ACC112 (cell line): ENCODE measurements around the gene DHRS1.

Source experiments
- H2AFZ ChIP-seq: fragments of 200-600 bp; sonication (generic); one replicate; pipeline ENCODE4 v1.6.0; 2017; ENCODE audit warnings: antibody characterized with exemption, low read length; ENCODE audit not compliant: unreplicated experiment
- H3K27ac ChIP-seq: fragments of 200-600 bp; sonication (generic); 2 replicates; pipeline ENCODE4 v1.5.1; 2014; ENCODE audit warnings: low read depth, mild to moderate bottlenecking, antibody characterized with exemption, low read length, moderate library complexity
- H3K27me3 ChIP-seq: fragments of 200-600 bp; sonication (generic); 2 replicates; pipeline ENCODE4 v1.6.1; 2014; ENCODE audit warnings: mild to moderate bottlenecking, antibody characterized with exemption, low read length, moderate library complexity, mixed read lengths; ENCODE audit not compliant: insufficient read depth
- H3K36me3 ChIP-seq: fragments of 200-600 bp; sonication (generic); 2 replicates; pipeline ENCODE4 v1.6.1; 2016; ENCODE audit warnings: mild to moderate bottlenecking, antibody characterized with exemption, low read length, moderate library complexity, mixed read lengths; ENCODE audit not compliant: insufficient read depth
- H3K4me1 ChIP-seq: fragments of 200-600 bp; sonication (generic); one replicate; pipeline ENCODE4 v1.6.1; 2016; ENCODE audit warnings: low read length, mixed read lengths; ENCODE audit not compliant: insufficient read depth, unreplicated experiment, control insufficient read depth
- H3K4me3 ChIP-seq: fragments of 200-600 bp; sonication (generic); 2 replicates; pipeline ENCODE4 v1.5.1; 2014; ENCODE audit warnings: mild to moderate bottlenecking, low read depth, low read length
- H3K79me2 ChIP-seq: fragments of 200-600 bp; sonication (generic); one replicate; pipeline ENCODE4 v1.6.0; 2016; ENCODE audit warnings: low read length; ENCODE audit not compliant: control insufficient read depth, unreplicated experiment, insufficient read depth

Gene DHRS1

DNA sequence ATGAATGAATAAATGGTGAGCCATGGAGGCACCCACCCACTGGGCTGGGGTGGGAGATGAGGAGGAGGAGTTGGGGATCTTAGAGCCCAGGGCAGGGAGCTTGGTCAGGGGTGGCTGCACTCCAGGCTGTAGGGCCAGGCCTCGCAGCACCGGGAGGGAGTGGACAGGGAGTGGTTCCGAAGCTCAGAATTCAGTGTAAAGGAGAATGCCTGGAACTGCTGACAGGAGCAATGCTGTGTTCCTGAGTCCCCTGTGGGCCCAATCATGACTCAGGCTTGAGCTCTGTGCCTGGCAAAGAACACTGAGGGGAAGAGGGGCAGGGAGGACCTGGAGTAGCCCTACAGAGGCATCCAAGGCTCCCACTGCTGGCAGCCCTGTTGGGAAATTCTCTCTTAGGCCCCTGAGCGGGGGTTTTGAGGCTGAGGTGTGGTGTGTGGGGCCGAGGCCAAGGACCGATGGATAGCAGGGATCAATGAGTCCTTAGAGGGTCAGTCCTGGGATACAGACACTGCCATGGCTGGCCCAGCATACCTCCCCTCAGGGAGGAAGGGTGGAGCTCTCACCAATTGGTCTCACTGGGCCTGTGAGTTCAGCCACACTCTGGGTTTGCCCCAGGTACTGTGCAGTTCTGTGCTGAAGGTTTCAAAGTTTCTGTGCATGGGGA is 18.7 kb downstream of the DHRS1 start:
- Histone ChIP-seq H3K4me1 (peaks cover 16% of the 10 kb centered on the region), H3K27me3 (no peaks in the 10 kb centered on the region), H2AFZ (no peak overlapping the region), H3K27ac (no peak overlapping the region), H3K36me3 (no peaks in the 10 kb centered on the region), H3K79me2 (no peaks in the 10 kb centered on the region), H3K4me3 (no peak overlapping the region)

DNA sequence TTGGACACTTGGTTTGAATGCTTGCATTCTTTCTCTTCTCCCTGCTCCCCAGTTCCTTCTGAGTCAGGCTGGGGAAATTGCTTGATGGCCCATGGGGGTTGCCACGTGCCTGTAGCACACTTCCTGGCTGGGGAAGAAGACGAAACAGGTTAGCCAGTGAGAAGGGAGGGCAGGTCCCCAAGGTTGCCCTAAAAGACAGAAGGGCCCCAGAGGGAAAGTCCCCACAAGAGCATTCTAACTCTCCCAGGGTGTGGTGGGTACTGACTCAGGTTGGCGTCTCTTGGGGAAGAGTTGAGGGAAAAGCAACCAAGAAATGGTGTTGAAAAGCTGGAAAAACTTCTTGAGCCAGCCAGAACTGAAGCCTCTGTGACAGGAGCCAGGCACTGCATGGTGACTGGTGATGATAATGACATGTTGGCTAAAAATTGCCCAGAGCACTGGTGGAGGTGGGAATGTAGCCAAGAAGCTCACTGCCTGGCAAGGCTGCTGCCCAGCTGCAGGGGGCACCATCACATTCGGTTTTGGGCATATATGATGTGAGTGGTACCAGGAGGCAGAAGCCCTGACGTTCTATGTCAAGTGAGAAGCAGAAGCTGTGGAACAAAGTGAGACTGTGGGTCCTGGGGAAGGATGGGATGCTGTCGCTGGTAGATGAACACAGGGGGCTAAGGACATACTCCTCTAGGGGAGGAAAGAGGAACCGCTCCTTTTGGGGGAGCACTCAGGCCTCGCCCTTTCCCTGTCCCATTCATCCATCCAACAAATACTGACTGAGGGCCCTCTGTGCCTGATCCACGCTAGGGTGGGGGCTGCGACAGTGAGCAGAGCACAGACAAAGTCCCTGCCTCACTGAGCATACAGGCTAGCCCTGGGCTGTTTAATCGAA is 20.0 kb downstream of the DHRS1 start:
- H2AFZ ChIP-seq: no peak overlapping the region
- peaks cover 16% of the 10 kb centered on the region for H3K4me1 ChIP-seq
- H3K36me3 ChIP-seq: no peaks in the 10 kb centered on the region
- no peaks in the 10 kb centered on the region for H3K27me3 ChIP-seq
- no peak overlapping the region for H3K27ac ChIP-seq
- H3K4me3 ChIP-seq: no peak overlapping the region
- no peaks in the 10 kb centered on the region for H3K79me2 ChIP-seq

DNA sequence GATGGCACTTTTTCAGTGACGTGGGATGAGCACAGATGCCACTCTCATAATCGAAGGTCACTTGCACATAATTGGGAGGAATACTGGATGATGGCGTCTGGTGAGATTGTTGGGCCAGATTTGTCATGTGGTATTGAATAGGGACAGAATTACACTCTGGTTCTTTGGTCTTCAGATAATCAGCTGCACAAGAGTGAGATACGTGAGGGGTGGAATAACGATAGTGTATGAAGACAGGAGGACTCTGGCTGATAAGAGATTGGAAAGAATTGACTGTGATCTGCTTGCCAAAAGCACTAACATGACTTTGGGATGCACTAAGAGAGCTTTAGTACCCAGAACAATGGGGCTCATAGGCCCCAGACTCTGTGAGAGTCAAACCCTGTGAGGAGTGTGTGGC is 21.2 kb downstream of the DHRS1 start:
- H2AFZ ChIP-seq: no peak overlapping the region
- H3K4me3 ChIP-seq: no peak overlapping the region
- peaks cover 16% of the 10 kb centered on the region for H3K4me1 ChIP-seq
- no peaks in the 10 kb centered on the region for H3K27me3 ChIP-seq
- H3K79me2 ChIP-seq: no peaks in the 10 kb centered on the region
- no peaks in the 10 kb centered on the region for H3K36me3 ChIP-seq
- H3K27ac ChIP-seq: no peak overlapping the region

DNA sequence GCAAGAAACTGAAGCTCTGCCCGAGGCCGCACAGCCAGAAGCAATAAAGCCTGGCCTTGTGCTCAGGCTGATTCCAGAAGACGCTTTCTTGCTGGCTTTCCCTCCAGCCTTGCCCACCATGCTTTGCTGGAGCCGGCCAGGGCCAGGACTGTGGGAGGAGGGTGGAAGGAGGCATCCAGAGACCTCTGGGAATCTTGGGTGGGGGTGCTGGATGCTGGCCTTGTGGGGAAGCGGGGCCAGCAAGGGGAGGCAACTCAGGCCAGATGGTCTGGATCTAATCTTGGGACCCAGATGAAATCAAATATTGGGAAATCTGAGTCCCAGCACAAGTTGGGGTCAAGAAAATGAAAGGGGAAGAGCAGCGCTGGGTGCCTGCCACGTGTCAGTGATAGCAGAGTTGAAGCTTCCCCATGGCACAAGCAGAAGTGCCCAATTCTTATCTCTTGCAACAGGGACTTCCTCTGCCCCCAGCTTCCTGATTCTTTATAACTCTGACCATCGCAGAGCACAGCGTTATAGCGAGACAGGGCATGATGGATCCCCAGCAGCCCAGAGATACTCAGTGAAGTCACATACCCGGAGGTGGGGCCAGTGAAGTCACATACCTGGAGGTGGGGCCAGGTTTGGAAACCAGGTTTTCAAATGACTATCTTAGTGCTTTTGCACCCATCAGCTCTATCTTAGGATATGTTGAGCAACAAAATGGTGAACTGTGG is 21.8 kb downstream of the DHRS1 start:
- Histone ChIP-seq H3K27ac (no peak overlapping the region), H3K4me3 (no peak overlapping the region), H3K36me3 (no peaks in the 10 kb centered on the region), H3K27me3 (no peaks in the 10 kb centered on the region), H3K4me1 (peaks cover 16% of the 10 kb centered on the region), H3K79me2 (no peaks in the 10 kb centered on the region), H2AFZ (no peak overlapping the region)

DNA sequence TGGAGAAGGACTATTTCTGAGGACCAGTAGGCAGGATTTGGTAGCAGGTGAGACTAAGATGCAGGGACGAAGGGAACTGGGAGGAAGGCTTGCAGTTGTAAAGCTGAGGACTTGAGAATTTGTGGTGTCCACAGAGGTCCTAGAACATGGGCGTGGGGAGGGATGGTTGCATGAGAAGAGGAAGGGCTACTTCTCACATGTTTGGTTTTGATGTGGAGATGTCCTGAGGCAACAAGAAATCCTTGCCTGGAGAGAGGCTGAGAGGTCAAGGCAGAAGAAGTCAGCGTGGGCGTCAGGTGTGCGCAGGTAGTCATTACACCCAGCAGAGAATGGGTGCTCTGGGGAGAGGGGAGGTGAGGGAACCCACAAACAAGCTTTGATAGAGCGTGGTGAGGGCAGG is 22.5 kb downstream of the DHRS1 start:
- no peaks in the 10 kb centered on the region for H3K36me3 ChIP-seq
- H3K4me1 ChIP-seq: peaks cover 17% of the 10 kb centered on the region
- H3K27me3 ChIP-seq: no peaks in the 10 kb centered on the region
- H3K79me2 ChIP-seq: no peaks in the 10 kb centered on the region
- H3K27ac ChIP-seq: no peak overlapping the region
- no peak overlapping the region for H3K4me3 ChIP-seq
- no peak overlapping the region for H2AFZ ChIP-seq

DNA sequence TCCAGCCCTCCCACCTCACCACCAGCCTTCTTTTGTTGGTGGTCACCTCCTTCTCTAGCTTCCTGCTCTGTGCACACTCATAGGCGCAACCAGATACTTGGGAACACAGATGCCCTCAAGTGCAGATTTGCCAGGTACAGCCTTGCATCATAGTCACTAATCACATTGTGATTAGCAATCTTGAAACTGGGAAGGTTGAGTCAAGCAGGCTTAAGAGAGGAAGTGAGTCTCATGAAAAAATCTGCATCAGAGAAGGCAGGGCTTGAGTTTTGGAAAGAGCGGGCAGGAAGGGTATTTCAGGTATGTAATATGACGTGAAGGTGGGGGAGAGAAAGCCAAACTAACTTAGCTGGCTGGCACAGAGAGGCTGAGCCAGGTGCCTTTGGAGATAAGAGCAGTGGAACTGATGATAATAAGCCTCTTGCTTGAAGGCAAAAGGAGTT is 25.5 kb downstream of the DHRS1 start:
- no peaks in the 10 kb centered on the region for H3K79me2 ChIP-seq
- no peak overlapping the region for H2AFZ ChIP-seq
- H3K27ac ChIP-seq: no peak overlapping the region
- no peaks in the 10 kb centered on the region for H3K36me3 ChIP-seq
- no peaks in the 10 kb centered on the region for H3K27me3 ChIP-seq
- H3K4me1 ChIP-seq: peaks cover 7% of the 10 kb centered on the region
- H3K4me3 ChIP-seq: no peak overlapping the region

DNA sequence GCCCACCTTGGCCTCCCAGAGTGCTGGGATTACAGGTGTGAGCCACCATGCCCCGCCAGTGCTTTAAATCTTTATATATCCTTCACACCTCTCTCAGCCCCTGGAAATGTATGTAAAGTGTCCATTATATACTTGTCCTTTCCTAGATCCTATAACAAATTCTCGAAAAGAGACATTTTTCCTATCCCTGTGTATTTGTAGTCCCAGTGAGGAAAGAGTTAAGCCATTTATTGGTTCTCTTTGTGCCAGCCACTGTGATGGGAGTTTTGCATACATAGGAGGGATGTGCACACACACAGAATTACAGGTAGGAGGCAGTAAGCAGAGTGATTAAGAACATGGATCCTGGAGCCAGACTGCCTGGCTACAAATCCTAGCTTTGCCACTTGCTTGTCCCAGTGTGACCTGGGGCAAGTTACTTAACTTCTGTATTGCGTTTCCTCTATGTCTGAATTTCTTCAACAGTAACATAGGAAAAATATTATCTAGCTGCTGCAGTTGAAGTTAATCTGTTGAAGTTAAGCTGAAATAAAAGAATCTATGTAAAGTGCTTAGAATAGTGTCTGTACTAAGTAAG is 26.1 kb downstream of the DHRS1 start:
- Histone ChIP-seq H3K4me3 (no peak overlapping the region), H2AFZ (no peak overlapping the region), H3K27ac (no peak overlapping the region), H3K27me3 (no peaks in the 10 kb centered on the region), H3K4me1 (peaks cover 4% of the 10 kb centered on the region), H3K36me3 (no peaks in the 10 kb centered on the region), H3K79me2 (no peaks in the 10 kb centered on the region)

DNA sequence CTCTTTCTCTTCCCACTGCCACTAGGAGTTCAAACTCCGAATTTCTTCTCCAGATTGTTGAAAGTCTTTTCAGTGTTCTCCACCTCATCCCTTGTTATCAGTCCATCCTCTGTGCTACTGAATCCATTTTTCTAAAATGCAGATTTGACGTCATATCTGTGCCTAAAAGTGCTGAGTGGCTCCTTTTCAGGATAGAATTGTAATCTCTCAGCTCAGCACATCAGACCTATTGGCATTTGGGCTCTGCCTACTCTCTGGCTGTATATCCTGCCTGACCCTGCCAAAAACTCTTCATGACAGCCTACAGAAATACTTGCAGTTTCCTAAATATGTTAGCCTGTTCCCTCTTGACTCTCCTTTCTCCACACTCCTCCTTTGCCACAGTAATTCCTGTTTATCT is 27.1 kb downstream of the DHRS1 start:
- Histone ChIP-seq H2AFZ (peak overlapping the region; percentile 69), H3K27ac (no peak overlapping the region)

DNA sequence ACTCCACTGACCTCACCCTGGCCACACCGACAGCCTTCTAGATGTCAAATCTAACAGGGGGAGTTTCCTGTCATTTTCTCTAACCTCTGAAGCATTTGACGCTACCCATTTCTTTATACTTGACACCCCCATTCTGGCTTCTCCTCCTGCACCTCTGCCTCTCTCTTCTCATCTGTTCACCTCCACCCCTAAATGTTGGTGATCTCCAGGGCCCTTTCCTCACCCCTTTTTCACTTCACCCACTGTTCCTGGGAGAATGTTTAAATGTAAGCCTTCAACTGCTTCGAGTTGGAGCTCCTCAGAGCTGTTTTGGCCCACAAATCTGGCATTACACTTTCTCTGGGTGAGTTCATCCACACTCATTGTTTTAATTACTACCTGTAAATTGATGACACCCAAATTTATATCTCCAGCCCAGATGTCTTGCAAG is 27.7 kb downstream of the DHRS1 start:
- Histone ChIP-seq H2AFZ (peak overlapping the region; percentile 69), H3K79me2 (no peaks in the 10 kb centered on the region), H3K27me3 (no peaks in the 10 kb centered on the region), H3K36me3 (no peaks in the 10 kb centered on the region), H3K4me3 (peak overlapping the region; percentile 84), H3K27ac (no peak overlapping the region), H3K4me1 (peaks cover 4% of the 10 kb centered on the region)

More for the DNA sequence above, 27.1 kb downstream of the DHRS1 start:
- H3K79me2 ChIP-seq: no peaks in the 10 kb centered on the region
- H3K27me3 ChIP-seq: no peaks in the 10 kb centered on the region
- peaks cover 4% of the 10 kb centered on the region for H3K4me1 ChIP-seq
- peak overlapping the region; percentile 84 for H3K4me3 ChIP-seq
- H3K36me3 ChIP-seq: no peaks in the 10 kb centered on the region

DNA sequence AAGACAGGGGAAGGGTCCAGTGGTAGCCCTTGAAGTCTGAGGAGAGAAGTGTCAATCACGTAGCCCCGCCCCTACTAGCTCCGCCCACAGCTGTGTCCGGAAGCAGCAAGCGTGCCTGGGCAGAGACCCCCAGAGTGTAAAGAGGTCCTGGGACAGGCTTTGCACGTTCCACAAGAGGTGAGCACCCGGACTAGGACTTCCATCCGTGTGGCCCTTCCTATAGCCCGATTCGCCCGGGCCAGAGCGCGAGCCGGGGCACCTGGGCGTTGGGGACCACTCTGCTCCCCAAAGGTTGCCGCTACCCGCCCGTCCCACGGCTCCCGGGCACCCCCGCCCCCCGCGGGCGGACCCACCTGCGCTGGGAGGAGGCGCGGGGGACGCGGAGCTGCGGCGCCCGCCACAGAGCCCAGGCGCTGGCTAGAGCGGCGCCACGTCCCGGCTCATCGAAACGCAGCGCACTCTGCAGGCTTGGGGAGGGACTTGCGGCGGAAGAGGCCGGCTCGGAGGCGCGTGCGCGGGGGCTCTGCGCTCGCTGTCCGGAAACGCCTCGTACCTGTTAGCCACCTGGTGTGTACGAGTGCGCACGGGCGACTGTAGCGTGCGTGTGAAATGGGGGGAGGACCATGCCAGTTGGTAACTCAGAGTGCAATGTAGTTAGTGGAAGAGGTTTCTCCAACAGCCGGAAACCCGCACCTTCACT is 28.3 kb downstream of the DHRS1 start, which contains the start of gene RABGGTA:
TSS of gene RABGGTA (minus strand) at position 464 of the 700 bp plus-strand sequence. CDS start 482 bp downstream, outside the sequence.
- Histone ChIP-seq H3K4me3 (peak within 1 kb of the TSS; percentile 84), H3K27me3 (no peaks in the 10 kb centered on the region), H3K4me1 (peaks cover 4% of the 10 kb centered on the region), H3K27ac (peak within 1 kb of the TSS; percentile 75), H3K36me3 (no peaks in the 10 kb centered on the region), H3K79me2 (no peaks in the 10 kb centered on the region), H2AFZ (peak within 1 kb of the TSS; percentile 90)
